Jurkat, Clone E6-1 (cell line): ENCODE results near the gene RHBDL2.
"Not testable (repeated sequence)": the region's sequence is repeated elsewhere in the genome, so short reads cannot be mapped to it uniquely, and the experiment has no call there.

Source experiments
- DNase-seq: peaks from one replicate; pipeline ENCODE4 v3.0.0-alpha.2; 2011; ENCODE audit warnings: low read depth, low spot score
- H3K4me3 ChIP-seq: 2 replicates; pipeline ENCODE4 v1.5.1; 2011; ENCODE audit warnings: mild to moderate bottlenecking, low read length, control low read depth, moderate library complexity

Gene RHBDL2

DNA sequence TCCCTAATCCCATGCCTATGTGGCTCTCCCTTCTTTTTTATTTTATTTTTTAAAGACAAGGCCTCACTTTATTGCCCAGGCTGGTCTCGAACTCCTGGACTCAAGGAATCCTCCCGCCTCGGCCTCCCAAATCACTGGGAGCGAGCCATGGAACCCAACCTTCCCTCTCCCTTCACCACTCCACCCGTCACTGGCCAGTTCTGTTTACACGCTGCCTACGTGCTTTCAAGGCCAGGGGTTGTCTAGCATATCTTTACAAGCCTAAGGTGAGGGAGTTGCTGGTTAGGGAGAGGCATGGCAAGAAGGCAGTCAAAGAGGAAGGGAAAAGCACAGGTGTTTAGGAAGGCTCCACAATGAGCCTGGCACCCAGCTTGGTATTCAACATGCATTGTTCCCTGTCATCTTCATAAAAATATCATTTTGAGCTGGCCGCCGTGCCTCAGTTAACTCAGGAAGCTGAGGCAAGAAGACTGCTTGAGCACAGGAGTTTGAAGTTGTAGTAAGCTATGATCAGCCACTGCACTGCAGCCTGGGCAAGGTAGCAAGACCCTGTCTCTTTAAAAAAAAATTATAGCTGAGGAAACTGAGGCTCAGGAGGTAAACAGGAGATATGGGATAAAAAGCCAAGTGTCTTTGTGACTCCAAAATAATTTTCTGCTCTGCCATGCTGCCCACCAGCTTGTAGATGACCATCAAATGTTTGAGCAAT, 1.1 kb downstream of the RHBDL2 start:
- no peak for DNase-seq
- H3K4me3 ChIP-seq = no peak overlapping the region

DNA sequence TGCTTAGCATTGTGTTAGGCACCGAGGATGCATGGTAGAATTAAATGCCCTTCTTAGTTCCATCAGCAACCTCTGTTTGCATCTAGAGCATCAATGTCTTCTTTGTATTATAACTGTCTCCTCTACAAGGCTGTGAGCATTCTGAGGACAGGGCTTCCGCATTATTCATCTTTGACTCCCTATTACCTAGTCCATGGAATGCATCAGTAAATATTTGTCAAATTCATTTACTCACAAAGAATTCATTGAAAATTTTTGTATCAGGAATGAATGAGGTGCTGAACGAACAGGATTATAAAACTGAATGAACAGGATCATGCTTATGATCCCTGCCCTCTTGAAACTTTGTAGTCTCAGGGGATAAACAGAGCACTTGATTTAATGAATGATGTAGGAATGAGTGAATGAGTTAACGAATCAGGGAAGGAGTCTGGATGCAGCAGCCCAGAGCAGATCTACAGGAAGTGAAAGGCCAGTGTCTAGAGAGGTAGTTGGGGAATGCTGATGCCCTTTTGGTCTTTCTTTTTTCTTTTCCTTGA, 2.8 kb downstream of the RHBDL2 start:
- no peak overlapping the region for H3K4me3 ChIP-seq
- DNase-seq = no peak

DNA sequence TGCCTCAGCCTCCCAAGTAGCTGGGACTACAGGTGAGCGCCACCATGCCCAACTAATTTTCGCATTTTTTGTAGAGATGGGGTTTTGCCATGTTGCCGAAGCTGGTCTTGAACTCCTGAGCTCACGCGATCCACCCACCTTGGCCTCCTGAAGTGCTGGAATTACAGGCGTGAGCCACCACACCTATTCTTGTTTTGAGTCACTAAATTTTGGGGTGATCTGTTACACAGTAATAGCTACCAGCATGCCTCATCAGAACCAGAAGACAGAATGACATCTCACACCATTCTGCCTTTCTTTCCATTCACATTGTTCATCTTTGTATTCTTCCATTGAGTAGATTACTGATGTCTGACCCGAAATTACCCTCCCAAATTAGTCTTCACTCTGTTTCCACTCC, 9.1 kb downstream of the RHBDL2 start:
- DNase-seq = no peak
- no peak overlapping the region for H3K4me3 ChIP-seq

- no peak overlapping the region for H3K4me3 ChIP-seq
- DNase-seq = no peak
Measured at GRCh38 chr1:38929476-38929875, 12.2 kb downstream of the RHBDL2 start.

DNA sequence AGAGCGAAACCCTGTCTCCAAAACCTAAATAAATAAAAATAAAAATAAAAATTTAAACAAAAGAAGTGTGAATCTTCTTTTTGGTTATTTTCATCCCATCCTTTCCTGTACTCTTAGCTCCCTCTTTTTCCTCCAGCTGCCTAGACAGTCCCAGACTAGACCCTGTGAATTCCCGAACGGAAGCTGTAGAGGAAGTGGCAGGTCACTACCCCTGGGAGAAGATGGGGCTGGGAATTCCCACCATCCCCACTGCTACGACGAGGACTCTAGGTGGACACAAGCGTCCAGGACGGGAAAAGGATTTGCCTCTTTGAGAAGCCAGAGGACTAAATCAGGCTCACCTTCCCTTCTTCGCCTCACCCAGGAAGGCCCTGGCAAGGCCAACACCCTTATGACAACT, 12.6 kb downstream of the RHBDL2 start:
- no peak for DNase-seq
- H3K4me3 ChIP-seq = no peak overlapping the region

GRCh38 chr1:38926091-38926490, 15.5 kb downstream of the RHBDL2 start:
- DNase-seq = no peak
- H3K4me3 ChIP-seq = no peak overlapping the region

DNA sequence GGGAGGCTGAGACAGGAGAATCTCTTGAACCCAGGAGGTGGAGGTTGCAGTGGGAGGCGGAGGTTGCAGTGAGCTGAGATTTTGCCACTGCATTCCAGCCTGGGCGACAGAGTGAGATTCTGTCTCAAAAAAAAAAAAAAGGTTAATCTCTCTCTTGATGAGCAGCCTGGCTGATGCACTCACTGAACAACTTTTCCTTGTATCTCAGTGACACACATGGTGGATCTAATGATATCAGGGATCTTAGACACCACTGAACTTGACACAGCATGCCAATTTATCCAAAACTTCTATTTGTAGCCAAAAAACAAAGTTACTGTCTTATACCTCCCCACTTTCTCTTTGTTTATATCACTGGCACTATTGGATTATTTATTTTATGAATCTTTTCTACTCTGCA, 16.2 kb downstream of the RHBDL2 start:
- no peak overlapping the region for H3K4me3 ChIP-seq
- DNase-seq = no peak

GRCh38 chr1:38923607-38924006, 18.0 kb downstream of the RHBDL2 start:
- DNase-seq = no peak
- H3K4me3 ChIP-seq = no peak overlapping the region

DNA sequence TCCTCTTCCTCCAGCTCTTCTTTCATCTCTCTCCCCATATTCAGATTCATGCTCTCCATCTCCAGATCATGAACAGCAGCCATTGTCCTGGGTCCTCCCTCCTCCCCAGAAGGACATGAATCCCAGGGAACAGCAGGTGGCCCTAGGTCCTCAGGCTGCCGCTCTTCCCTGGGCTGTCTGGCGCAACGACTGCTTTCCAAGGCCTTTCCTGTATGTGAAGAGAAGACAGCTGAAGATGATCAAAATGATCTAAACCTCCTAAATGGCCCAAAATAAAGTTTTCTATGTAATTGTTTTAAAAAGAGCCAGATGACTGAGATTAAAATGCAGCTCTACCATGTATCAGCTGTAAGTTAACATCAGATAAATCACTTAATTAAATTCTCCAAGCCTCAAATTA, 22.5 kb downstream of the RHBDL2 start:
- DNase-seq = no peak
- no peak overlapping the region for H3K4me3 ChIP-seq

DNA sequence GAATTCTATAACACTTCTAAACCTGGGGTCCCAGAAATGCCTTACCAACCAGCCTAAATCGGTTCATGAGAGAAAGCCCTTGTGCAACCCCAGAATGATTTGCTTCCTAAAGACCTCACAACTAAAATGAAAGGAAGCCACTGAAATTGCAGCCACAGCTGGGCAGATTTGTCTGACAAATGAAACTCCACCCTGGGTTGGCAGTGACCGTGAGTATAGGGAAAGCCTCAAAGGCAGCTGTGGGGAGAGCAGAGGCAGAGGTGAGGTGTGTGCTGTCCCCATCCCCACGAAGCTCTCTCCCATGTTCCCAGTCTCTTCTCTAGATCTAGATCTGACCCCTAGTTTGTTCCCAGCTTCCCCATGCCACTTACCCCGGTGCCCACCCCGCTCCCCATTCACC, 23.1 kb downstream of the RHBDL2 start:
- no peak for DNase-seq
- no peak overlapping the region for H3K4me3 ChIP-seq

DNA sequence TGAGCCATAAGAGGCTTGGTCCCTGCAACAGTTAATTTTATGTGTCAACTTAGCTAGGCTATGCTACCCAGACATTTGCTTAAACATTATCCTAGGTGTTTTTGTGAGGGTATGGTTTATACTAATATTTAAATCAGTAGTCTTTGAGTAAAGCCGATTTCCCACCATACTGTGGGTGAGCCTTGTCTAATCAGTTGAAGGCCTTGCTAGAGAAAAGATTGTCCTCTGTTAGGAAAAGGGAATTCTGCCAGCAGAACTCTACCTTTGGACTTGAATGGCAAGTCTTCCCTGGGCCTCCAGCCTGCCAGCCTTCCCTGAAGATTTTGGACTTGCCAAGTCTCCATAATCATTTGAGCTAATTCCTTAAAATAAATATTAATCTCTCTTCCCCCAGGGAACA, 23.9 kb downstream of the RHBDL2 start:
- H3K4me3 ChIP-seq = no peak overlapping the region
- no peak for DNase-seq

GRCh38 chr1:38917337-38917736, 24.3 kb downstream of the RHBDL2 start:
- no peak overlapping the region for H3K4me3 ChIP-seq
- DNase-seq = no peak

- DNase-seq = no peak
- no peak overlapping the region for H3K4me3 ChIP-seq
Measured at GRCh38 chr1:38915352-38915948, 26.2 kb downstream of the RHBDL2 start.

- DNase-seq, H3K4me3 ChIP-seq: not testable (repeated sequence)
Measured at GRCh38 chr1:38914908-38915307, 26.7 kb downstream of the RHBDL2 start.

GRCh38 chr1:38908821-38909220, 32.8 kb downstream of the RHBDL2 start:
- no peak for DNase-seq
- H3K4me3 ChIP-seq = no peak overlapping the region

DNA sequence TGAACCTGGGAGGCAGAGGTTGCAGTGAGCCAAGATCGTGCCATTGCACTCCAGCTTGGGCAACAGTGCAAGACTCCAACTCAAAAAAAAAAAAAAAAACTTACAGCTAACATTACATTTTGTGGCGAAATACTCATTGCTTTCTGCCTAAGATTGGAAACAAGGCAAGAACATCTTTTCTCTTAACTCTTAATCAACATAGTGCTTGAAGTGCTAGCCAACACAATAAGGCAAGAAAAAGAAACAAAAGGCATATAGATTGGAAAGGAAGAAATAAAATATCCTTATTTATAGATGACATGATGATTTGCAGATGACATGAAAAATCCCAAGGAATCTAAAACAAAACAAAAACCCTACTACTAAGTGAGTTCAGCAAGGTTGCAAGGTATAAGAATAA, 35.6 kb downstream of the RHBDL2 start:
- no peak overlapping the region for H3K4me3 ChIP-seq
- DNase-seq = no peak

- DNase-seq = no peak
- H3K4me3 ChIP-seq = no peak overlapping the region
Measured at GRCh38 chr1:38899560-38899959, 42.1 kb downstream of the RHBDL2 start.

- no peak overlapping the region for H3K4me3 ChIP-seq
- no peak for DNase-seq
Measured at GRCh38 chr1:38898653-38899230, 42.9 kb downstream of the RHBDL2 start.

DNA sequence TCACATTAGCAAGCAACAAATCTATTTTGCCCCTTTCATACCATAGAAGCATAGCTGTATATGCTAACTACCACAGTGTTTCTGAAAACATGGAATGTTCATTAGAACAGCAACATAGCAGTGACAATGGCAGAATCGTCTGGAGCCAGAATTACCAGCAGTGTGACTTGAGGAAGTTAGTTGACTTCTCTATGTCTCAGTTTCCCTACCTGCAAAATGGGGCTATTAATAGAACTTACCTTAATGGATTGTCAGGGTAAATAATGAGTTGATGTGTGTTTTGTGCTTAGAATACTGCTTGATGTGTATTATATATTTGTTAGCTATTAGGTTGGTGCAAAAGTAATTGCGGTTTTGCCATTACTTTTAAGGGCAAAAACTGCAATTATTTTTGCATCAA, 45.5 kb downstream of the RHBDL2 start:
- no peak overlapping the region for H3K4me3 ChIP-seq
- no peak for DNase-seq

DNA sequence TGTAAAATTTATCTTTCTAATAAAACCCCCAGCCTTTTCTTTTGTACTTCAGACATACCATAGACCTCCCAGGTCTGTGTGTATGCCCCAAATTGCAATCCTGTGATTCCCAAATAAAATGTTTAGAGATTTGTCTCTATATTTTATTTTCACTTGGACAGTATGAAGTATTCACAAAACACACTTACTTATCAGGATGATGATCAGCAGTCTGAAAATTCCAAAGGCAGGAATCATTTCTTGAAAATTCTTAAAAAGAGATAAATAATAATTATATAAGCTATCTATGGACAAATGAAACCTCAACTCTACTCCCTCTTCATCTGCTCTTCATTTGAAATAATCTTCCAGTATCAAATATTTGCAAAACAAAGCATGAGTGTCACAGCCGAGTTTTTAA, 48.7 kb downstream of the RHBDL2 start:
- no peak overlapping the region for H3K4me3 ChIP-seq
- no peak for DNase-seq

DNA sequence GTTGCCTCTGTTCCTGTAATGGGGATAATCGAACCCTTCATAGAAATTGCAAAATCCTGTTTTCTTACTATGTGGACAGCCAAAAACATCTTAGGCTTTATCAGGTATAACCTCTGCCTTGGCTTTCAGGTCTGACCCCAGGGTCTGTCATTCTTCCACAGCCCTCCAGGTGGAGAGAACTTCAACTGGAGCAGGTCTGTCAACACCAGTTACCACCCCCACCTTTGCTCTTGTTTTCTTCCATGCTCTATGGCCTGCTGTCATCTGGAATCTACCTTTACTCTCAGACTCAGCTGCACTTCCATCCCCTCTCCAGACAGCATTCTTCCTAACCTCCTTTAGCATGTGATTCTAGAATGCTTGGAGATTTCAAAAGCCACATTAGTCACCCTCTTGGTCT, 49.9 kb downstream of the RHBDL2 start:
- no peak overlapping the region for H3K4me3 ChIP-seq
- DNase-seq = no peak
